MM.1S (cell line): Measurements from ENCODE around the gene KCNQ1.

Experiments
- DNase-seq: peaks from one replicate; pipeline ENCODE4 v3.0.0-alpha.2; 2015
- H2AFZ ChIP-seq: fragments of 300-600 bp; sonication (generic); 2 replicates; pipeline ENCODE4 v1.6.0; 2016; ENCODE audit warnings: antibody characterized with exemption, low read length
- H3F3A ChIP-seq: fragments of 300-600 bp; sonication (generic); 2 replicates; pipeline ENCODE4 v1.6.1; 2016; ENCODE audit warnings: mild to moderate bottlenecking, antibody characterized with exemption, low read length, moderate library complexity, mixed read lengths; ENCODE audit not compliant: insufficient read depth
- H3K27ac ChIP-seq: fragments of 300-600 bp; sonication (generic); 2 replicates; pipeline ENCODE4 v1.5.1; 2016; ENCODE audit warnings: mild to moderate bottlenecking, low read length
- H3K27me3 ChIP-seq: fragments of 300-600 bp; sonication (generic); replicated peaks from 2 replicates; pipeline ENCODE4 v1.6.0; 2016; ENCODE audit warnings: low read length; ENCODE audit not compliant: insufficient read depth
- H3K36me3 ChIP-seq: fragments of 300-600 bp; sonication (generic); replicated peaks from 2 replicates; pipeline ENCODE4 v1.6.1; 2016; ENCODE audit warnings: mild to moderate bottlenecking, low read length, mixed read lengths; ENCODE audit not compliant: insufficient read depth
- H3K4me1 ChIP-seq: fragments of 300-600 bp; sonication (generic); 2 replicates; pipeline ENCODE4 v1.6.1; 2016; ENCODE audit warnings: low read length, mixed read lengths
- H3K4me2 ChIP-seq: fragments of 300-600 bp; sonication (generic); 2 replicates; pipeline ENCODE4 v1.6.0; 2016; ENCODE audit warnings: low read depth, low read length
- H3K4me3 ChIP-seq: fragments of 300-600 bp; sonication (generic); 2 replicates; pipeline ENCODE4 v1.5.1; 2016; ENCODE audit warnings: low read length, mixed read lengths
- H3K79me2 ChIP-seq: fragments of 300-600 bp; sonication (generic); 2 replicates; pipeline ENCODE4 v1.6.1; 2016; ENCODE audit warnings: mixed run types, low read length, mixed read lengths
- H3K9ac ChIP-seq: fragments of 300-600 bp; sonication (generic); 2 replicates; pipeline ENCODE4 v1.6.1; 2016; ENCODE audit warnings: low read length, mixed read lengths
- H3K9me2 ChIP-seq: fragments of 300-600 bp; sonication (generic); replicated peaks from 2 replicates; pipeline ENCODE4 v1.6.1; 2016; ENCODE audit warnings: mild to moderate bottlenecking, low read length, mixed read lengths; ENCODE audit not compliant: insufficient read depth
- H3K9me3 ChIP-seq: fragments of 300-600 bp; sonication (generic); replicated peaks from 2 replicates; pipeline ENCODE4 v1.6.1; 2016; ENCODE audit warnings: mild to moderate bottlenecking, low read length, mixed read lengths; ENCODE audit not compliant: insufficient read depth
- H4K20me1 ChIP-seq: fragments of 300-600 bp; sonication (generic); 2 replicates; pipeline ENCODE4 v1.6.1; 2016; ENCODE audit warnings: mild to moderate bottlenecking, low read length, moderate library complexity, mixed read lengths; ENCODE audit not compliant: insufficient read depth
- EZH2 ChIP-seq: fragments of 300-600 bp; sonication (generic); optimal IDR thresholded peaks from 2 replicates; pipeline ENCODE3; 2017; ENCODE audit warnings: low read depth, mild to moderate bottlenecking, antibody characterized with exemption, low read length, mixed read lengths
- EZH2phosphoT487 ChIP-seq: fragments of 300-600 bp; sonication (generic); IDR thresholded peaks from 2 replicates; pipeline ENCODE4 v1.6.1; 2018; ENCODE audit warnings: antibody characterized with exemption, low read length
- TF ChIP-seq, protein P1 (sequence below): fragments of 300-600 bp; sonication (generic); IDR thresholded peaks from 2 replicates; pipeline ENCODE4 v1.5.1; 2016; ENCODE audit warnings: antibody characterized with exemption, low read length, mixed read lengths

KCNQ1 gene

DNA sequence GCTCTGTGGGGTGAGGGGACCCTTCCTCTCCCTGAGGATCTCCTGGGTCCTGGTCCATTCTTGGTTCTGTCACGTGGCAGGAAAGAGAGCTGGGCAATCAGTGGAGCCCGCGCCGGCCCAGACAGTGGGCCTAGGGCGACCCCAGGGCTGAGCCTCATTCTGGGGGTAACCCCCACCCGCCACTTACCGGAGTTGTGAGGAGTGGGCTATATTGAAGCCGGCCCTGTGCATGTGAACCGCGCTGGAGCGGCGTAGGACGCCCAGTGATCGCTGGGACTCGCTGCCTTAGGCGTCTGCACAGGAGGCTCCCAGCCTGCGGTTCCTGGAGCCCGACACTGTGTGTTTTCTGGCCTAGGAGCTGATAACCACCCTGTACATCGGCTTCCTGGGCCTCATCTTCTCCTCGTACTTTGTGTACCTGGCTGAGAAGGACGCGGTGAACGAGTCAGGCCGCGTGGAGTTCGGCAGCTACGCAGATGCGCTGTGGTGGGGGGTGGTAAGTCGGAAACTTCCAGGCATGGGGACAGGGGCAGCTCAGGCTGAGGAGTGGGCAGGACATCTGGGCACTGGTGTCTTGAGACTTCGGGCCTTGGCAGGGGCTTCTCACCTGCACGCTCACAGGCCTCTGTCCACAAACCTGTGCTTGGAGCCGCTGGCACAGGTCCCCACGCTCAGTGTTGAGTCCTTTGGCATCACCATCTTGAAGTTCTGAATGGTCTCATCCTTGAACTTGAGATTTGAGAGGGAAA is 127.9 kb downstream of the KCNQ1 start:
- Histone ChIP-seq H3K36me3 (no peaks in the 10 kb centered on the region), H3K4me1 (peaks cover 7% of the 10 kb centered on the region; the same call in 1 of the 2 replicates), H3K27me3 (no peaks in the 10 kb centered on the region), H3F3A (no peaks in the 10 kb centered on the region), H2AFZ (no peak overlapping the region), H3K9me2 (no peaks in the 10 kb centered on the region), H3K9me3 (no peaks in the 10 kb centered on the region), H3K9ac (no peak overlapping the region), H4K20me1 (no peaks in the 10 kb centered on the region), H3K4me2 (no peak overlapping the region), H3K27ac (no peak overlapping the region), H3K4me3 (no peak overlapping the region), H3K79me2 (no peaks in the 10 kb centered on the region)
- TF ChIP-seq EZH2, result no peak
- TF ChIP-seq, protein P1, sequence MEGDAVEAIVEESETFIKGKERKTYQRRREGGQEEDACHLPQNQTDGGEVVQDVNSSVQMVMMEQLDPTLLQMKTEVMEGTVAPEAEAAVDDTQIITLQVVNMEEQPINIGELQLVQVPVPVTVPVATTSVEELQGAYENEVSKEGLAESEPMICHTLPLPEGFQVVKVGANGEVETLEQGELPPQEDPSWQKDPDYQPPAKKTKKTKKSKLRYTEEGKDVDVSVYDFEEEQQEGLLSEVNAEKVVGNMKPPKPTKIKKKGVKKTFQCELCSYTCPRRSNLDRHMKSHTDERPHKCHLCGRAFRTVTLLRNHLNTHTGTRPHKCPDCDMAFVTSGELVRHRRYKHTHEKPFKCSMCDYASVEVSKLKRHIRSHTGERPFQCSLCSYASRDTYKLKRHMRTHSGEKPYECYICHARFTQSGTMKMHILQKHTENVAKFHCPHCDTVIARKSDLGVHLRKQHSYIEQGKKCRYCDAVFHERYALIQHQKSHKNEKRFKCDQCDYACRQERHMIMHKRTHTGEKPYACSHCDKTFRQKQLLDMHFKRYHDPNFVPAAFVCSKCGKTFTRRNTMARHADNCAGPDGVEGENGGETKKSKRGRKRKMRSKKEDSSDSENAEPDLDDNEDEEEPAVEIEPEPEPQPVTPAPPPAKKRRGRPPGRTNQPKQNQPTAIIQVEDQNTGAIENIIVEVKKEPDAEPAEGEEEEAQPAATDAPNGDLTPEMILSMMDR, result no peak
- DNase-seq, result no peak

DNA sequence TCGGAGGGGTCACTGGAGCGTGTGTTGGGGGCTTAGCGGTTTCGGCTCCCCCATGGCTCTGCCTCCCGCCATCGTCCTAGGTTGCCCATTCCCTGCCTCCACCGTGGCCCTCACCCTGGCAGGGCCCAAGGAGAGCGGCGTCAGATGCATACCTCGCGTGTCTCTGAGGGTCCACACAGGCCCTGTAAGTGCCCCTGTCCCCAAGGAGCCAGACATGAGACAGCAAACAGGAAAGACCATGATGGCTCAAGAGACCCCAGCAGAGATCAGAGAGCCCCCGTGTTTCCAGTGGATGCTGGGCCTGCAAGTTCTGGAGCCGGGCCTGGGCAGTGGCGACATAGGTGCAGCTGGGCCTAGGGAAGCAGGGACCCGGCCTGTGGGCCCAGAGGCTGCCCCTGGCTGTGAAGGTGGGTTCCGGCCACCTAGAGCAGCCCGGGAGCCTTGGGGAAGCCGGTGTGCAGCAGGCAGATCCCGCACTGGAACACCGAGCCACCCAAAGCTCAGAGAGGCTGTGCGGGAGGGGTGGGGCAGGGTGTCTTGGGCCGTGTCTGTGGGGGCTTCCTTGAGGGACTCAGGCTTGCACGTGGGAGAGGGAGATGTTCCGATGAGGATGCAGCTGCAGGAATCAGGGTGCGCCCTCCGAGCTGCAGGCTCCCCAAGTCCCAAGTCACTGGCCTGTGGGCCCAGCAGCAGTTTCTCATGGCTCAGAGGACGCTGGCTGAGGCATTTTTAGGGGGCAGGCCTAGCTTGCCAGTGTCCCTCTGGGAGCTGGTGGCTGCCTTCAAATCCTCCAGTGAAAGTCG is 128.6 kb downstream of the KCNQ1 start:
- Histone ChIP-seq H3K4me3 (no peak overlapping the region), H3K79me2 (no peaks in the 10 kb centered on the region), H3K4me2 (no peak overlapping the region), H3K27ac (no peak overlapping the region), H2AFZ (no peak overlapping the region), H3K9me3 (no peaks in the 10 kb centered on the region), H3K4me1 (peaks cover 7% of the 10 kb centered on the region; the same call in 1 of the 2 replicates), H3K9me2 (no peaks in the 10 kb centered on the region), H3K9ac (no peak overlapping the region), H3K27me3 (no peaks in the 10 kb centered on the region), H3K36me3 (no peaks in the 10 kb centered on the region), H3F3A (no peaks in the 10 kb centered on the region), H4K20me1 (no peaks in the 10 kb centered on the region)
- DNase-seq, result no peak
- TF ChIP-seq, protein P1, result no peak
- TF ChIP-seq EZH2 (no peak), EZH2phosphoT487 (no peak)

DNA sequence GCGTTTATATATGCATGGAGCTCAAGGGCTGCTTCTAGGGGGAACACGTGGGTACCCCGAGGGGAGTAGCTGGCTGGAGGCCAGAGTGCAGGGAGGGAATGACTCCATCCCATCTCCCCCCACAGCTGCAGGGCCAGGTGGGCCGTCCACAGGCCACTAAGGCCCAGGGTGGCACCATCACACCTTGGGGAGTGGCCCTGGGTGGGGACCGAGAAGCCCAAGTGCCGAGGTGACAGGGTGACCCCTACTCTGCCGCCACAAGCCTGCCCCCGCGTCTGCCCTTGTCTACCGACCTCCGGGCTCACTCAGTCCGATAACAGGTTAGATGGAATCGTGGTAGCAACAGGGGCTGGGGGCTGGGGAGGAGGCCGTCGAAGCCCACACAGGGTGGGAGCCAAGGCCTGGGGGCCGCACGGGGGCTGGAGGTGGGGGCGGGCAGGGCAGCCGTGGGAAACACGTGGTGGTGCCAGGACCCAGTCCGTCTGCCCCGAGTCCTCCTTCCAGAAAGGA is 129.3 kb downstream of the KCNQ1 start:
- TF ChIP-seq EZH2phosphoT487 (no peak), EZH2 (no peak)
- TF ChIP-seq, protein P1, result no peak
- peaks cover 7% of the 10 kb centered on the region; the same call in 1 of the 2 replicates for H3K4me1 ChIP-seq
- H3K4me3 ChIP-seq, result no peak overlapping the region
- no peak for DNase-seq
- H3K4me2 ChIP-seq, result no peak overlapping the region
- H3K36me3 ChIP-seq, result no peaks in the 10 kb centered on the region
- no peaks in the 10 kb centered on the region for H3K9me2 ChIP-seq
- H3K27me3 ChIP-seq, result no peaks in the 10 kb centered on the region
- no peaks in the 10 kb centered on the region for H3F3A ChIP-seq
- no peak overlapping the region for H3K9ac ChIP-seq
- no peaks in the 10 kb centered on the region for H3K79me2 ChIP-seq
- no peak overlapping the region for H3K27ac ChIP-seq
- H2AFZ ChIP-seq, result no peak overlapping the region
- no peaks in the 10 kb centered on the region for H3K9me3 ChIP-seq
- H4K20me1 ChIP-seq, result no peaks in the 10 kb centered on the region
